ENCODE measurements around the gene CLCN5.

Gene CLCN5

DNA sequence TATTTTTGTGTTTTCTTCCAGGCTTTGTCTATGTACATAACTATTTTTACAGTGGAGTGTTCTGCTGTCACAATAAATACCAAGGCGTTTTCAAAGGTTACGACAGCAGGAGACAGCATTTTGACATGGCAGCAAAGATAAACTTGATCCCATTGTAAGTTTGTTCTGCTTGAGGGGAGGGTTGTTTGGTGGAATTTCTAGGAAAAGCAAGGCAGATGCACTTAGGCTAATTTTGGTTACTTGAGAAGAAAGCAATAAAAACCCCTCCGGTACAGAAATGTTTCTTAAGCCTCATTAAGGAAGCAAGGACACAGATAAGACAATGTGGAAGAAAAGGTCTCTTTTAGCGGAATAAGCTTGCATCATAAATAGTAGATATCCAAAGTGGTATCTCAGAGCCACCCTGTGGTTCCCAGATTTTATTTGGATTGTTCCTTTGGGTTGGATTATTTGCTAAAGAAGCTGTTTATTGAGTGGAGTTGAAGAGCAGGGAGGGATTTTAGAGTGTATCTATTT, 54.3 kb downstream of the CLCN5 start:
- in situ Hi-C loops (cut with HindIII; ENCODE audit: low pct_ligation_motif_present, low sequenced_read_pairs) = no loop called here
- Histone ChIP-seq H3K27me3 (replicated peaks) (no peaks in the 10 kb centered on the region), H3K27ac (no peak overlapping the region), H3K36me3 (replicated peaks) (no peaks in the 10 kb centered on the region), H3K4me3 (ENCODE audit: low read depth, low read length) (no peak overlapping the region)
- TF ChIP-seq CTCF (IDR thresholded peaks at IDR 0.05; ENCODE audit: low read depth, low read length, missing control alignments) = no peak
- DNase-seq = no peak

DNA sequence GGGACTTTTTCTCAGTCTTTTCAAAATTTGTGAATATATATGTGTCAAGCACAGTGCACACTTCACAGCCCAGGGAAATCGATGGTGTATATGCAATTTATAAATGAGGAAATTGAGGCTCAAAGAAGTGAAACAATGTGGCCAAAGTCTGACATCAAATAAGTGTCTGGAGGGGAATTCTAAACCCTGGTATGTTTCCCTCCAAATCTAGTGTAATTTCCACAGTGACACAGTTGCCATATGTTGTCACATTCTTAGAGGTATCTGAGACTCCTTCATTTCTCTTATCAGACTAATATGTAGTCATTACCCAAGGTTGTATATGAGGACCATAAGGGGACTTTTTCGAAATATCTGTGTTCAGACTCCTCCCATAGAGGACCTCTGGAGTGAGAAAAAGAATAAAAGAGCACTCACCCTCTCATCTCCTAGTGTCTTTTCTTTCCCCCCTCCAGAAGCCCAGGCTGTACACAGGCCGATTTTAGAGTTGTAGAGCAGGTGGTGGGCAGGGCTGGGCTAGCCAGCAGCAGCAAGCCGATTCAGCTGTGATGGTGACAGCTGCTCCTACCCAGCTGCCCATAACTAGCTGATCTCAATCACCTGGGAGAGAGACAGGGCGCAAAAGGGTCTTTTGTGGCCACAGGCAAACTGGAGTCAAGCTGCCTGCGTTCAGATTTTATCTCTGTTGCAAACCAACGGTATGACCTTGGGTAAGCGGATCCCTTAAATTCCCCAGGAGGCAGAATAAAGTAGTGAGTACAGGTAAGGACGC, 55.1 kb downstream of the CLCN5 start:
- Histone ChIP-seq H3K4me3 (ENCODE audit: low read depth, low read length) (no peak overlapping the region), H3K36me3 (replicated peaks) (no peaks in the 10 kb centered on the region), H3K27ac (no peak overlapping the region), H3K27me3 (replicated peaks) (no peaks in the 10 kb centered on the region)
- TF ChIP-seq CTCF (IDR thresholded peaks at IDR 0.05; ENCODE audit: low read depth, low read length, missing control alignments) = no peak
- in situ Hi-C loops (cut with HindIII; ENCODE audit: low pct_ligation_motif_present, low sequenced_read_pairs) = no loop called here
- DNase-seq = no peak

DNA sequence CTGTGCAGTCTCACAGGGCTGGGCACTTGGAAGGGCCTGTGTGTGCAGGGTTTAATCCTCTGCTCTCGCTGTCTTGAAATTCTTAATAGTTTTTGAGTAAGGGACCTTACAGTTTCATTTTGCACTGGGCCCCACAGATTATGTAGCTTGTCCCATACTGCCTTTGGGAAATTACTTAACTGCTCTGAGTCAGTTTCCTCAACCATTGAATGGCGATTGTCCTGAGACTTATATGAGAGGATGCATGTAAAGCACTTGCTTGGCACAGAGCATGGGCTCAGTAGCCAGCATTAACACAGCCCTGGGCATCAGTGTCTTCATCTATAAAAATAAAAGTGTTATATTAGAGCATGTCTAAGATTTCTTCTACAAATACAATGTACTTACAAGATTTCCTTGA, 55.8 kb downstream of the CLCN5 start:
- Histone ChIP-seq H3K4me3 (ENCODE audit: low read depth, low read length) (no peak overlapping the region), H3K27ac (no peak overlapping the region), H3K27me3 (replicated peaks) (no peaks in the 10 kb centered on the region), H3K36me3 (replicated peaks) (no peaks in the 10 kb centered on the region)
- TF ChIP-seq CTCF (IDR thresholded peaks at IDR 0.05; ENCODE audit: low read depth, low read length, missing control alignments) = no peak
- DNase-seq = no peak
- in situ Hi-C loops (cut with HindIII; ENCODE audit: low pct_ligation_motif_present, low sequenced_read_pairs) = no loop called here

DNA sequence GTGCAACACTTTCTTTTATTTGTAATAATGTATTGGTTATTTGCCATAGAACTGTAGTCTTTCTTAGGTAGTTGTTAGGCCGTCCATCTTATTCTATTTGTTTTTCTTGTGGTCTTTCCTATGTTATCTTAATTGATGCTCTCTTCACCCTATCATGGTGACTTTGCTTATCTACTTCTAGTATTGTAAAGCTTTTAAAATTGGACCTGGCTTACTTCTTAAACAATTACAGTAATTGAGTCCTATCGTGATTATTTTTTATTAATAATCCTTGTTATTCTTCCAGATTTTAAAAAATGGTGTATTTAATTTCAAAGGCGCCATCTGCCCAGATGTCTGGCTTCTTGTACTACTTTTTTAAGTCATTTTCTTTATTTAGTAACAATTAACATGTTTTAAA, 63.7 kb downstream of the CLCN5 start:
- no peak overlapping the region for H3K27ac ChIP-seq
- no peaks in the 10 kb centered on the region for H3K27me3 ChIP-seq (replicated peaks)
- no peak overlapping the region for H3K4me3 ChIP-seq (ENCODE audit: low read depth, low read length)
- H3K36me3 ChIP-seq (replicated peaks) = no peaks in the 10 kb centered on the region
- TF ChIP-seq CTCF (IDR thresholded peaks at IDR 0.05; ENCODE audit: low read depth, low read length, missing control alignments) = no peak
- DNase-seq = no peak
- in situ Hi-C loops (cut with HindIII; ENCODE audit: low pct_ligation_motif_present, low sequenced_read_pairs) = no loop called here

- TF ChIP-seq CTCF (IDR thresholded peaks at IDR 0.05; ENCODE audit: low read depth, low read length, missing control alignments) = no peak
- in situ Hi-C loops (cut with HindIII; ENCODE audit: low pct_ligation_motif_present, low sequenced_read_pairs) = no loop called here
Measured at GRCh38 chrX:49987651-49988050, 65.3 kb downstream of the CLCN5 start.

DNA sequence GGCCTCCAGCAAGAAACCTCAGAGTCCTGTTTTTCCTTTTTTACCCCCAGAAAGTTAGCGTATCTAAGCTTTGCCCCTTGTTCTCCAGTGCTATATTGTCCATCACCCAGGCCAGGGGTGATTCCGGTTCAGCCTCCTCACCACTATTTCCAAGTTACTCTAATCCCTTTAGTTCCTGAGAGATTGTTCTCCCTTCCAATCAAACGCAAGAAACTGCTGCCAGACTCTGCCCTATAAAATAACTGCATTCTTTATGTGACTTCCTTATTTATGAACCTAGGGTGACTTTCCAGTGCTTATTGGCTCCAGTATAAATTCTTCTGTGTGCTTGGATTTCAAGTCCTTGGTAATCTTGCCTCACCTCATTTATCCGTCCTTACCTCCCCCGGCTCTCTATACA, 65.7 kb downstream of the CLCN5 start:
- Histone ChIP-seq H3K36me3 (replicated peaks) (no peaks in the 10 kb centered on the region), H3K27ac (no peak overlapping the region), H3K27me3 (replicated peaks) (no peaks in the 10 kb centered on the region), H3K4me3 (ENCODE audit: low read depth, low read length) (no peak overlapping the region)
- TF ChIP-seq CTCF (IDR thresholded peaks at IDR 0.05; ENCODE audit: low read depth, low read length, missing control alignments) = no peak
- no peak for DNase-seq
- in situ Hi-C loops (cut with HindIII; ENCODE audit: low pct_ligation_motif_present, low sequenced_read_pairs) = no loop called here

More at GRCh38 chrX:49987651-49988050, 65.3 kb downstream of the CLCN5 start:
- DNase-seq = no peak
- Histone ChIP-seq H3K36me3 (replicated peaks) (no peaks in the 10 kb centered on the region), H3K4me3 (ENCODE audit: low read depth, low read length) (no peak overlapping the region), H3K27ac (no peak overlapping the region), H3K27me3 (replicated peaks) (no peaks in the 10 kb centered on the region)
